Measurements from ENCODE around the gene DGKD. TPM values are rescaled to one million over a fixed set of nuclear protein-coding genes. Genes with fewer than 3 reads are reported as not detected.

DGKD gene
- total RNA-seq, 4 donors from 2014 or later, result 9.1 to 21.9 (median 17.8) TPM

DNA sequence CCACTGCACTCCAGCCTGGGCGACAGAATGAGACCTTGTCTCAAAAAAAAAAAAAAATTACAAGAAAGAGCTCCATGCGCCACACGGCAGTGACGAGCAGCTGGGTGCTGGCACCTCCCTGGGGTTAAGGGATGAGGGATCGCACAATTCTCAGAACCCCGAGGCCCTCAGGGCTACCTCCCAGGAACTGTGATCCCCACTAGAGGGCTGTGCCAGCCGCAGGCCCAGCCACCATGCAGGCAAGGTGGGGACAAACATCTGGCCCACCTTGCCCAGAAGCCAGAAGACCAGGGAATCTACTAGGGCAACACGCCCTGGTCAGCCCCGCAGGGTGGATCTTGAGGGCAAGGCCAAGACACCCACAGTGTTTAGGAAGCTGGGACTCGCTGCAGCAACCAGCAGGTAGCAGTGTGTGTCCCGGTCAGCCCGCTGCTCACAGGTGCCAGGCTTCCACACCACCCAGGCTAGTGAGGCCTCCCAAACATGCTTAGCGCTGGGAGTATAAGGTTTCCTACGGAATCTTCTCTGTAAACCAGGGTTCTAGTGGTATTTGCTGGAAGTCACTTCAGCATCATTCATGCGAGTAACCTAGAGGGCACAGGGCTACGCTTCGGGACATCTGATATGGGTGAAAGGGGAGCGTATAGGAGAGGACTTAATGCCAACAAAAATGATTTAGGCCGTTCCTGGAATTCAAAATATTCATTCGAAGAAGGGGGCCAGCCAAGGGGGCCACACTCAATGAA is 39.9 kb upstream of the DGKD start:
- Histone ChIP-seq H3K9me3 (no peaks in the 10 kb centered on the region), H3K27me3 (peaks cover 3% of the 10 kb centered on the region), H3K4me1 (no peaks in the 10 kb centered on the region), H3K27ac (no peak overlapping the region), H3K4me3 (no peak overlapping the region), H3K36me3 (no peaks in the 10 kb centered on the region)
- ATAC-seq, result no peak
- 88 to 92% methylated on average over 8 to 12 of the region's 20 CpGs for WGBS, 2 donors (ENCODE audit: low coverage in 1 of 2)
- TF ChIP-seq EP300 (IDR thresholded peaks at IDR 0.05) (no peak), POLR2A (IDR thresholded peaks at IDR 0.05) (no peak), POLR2AphosphoS5 (IDR thresholded peaks at IDR 0.05) (no peak)
- TF ChIP-seq, protein P1, sequence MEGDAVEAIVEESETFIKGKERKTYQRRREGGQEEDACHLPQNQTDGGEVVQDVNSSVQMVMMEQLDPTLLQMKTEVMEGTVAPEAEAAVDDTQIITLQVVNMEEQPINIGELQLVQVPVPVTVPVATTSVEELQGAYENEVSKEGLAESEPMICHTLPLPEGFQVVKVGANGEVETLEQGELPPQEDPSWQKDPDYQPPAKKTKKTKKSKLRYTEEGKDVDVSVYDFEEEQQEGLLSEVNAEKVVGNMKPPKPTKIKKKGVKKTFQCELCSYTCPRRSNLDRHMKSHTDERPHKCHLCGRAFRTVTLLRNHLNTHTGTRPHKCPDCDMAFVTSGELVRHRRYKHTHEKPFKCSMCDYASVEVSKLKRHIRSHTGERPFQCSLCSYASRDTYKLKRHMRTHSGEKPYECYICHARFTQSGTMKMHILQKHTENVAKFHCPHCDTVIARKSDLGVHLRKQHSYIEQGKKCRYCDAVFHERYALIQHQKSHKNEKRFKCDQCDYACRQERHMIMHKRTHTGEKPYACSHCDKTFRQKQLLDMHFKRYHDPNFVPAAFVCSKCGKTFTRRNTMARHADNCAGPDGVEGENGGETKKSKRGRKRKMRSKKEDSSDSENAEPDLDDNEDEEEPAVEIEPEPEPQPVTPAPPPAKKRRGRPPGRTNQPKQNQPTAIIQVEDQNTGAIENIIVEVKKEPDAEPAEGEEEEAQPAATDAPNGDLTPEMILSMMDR (IDR thresholded peaks at IDR 0.05), result no peak

DNA sequence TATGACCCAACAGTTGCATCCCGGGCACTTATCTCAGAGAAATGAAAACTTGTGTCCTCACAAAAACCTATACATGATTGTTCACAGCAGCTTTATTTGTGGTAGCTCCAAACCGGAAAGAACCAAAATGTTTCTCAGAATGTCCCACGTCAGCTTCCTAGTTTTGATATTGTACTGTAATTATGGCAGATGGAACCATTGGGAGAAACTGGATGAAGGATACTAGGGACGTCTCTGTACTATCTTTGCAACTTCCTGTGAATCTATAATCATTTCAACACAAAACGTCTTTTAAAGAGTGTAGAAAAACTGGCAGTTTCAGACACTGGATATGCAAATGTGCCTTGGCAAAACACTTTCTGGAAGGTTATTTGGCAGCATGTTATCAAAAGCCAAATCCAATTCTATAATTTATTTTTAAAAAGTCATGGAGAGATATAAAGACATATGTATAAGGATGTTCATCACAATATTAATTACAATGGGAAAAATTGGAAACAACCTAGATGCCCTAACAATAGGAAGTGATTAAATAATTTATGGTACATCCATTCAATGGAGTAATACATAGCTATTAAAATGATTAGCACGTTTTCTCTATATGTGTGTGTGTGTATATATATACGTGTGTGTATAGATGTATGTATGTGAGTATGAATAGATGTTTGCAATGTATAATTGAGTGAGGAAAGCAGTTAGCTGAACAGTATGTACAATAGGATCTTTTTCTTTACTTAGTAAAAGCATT is 36.9 kb upstream of the DGKD start:
- Histone ChIP-seq H3K4me3 (no peak overlapping the region), H3K9me3 (no peaks in the 10 kb centered on the region), H3K36me3 (no peaks in the 10 kb centered on the region), H3K27me3 (peaks cover 21% of the 10 kb centered on the region), H3K4me1 (no peaks in the 10 kb centered on the region), H3K27ac (no peak overlapping the region)
- no peak for TF ChIP-seq EP300 (IDR thresholded peaks at IDR 0.05)
- TF ChIP-seq, protein P1 (IDR thresholded peaks at IDR 0.05), result no peak
- no peak for TF ChIP-seq POLR2AphosphoS5 (IDR thresholded peaks at IDR 0.05)
- no peak for TF ChIP-seq POLR2A (IDR thresholded peaks at IDR 0.05)
- no peak for ATAC-seq
- WGBS, 2 donors (ENCODE audit: low coverage in 1 of 2), result 75 to 84% methylated on average over 4 to 7 of the region's 7 CpGs

DNA sequence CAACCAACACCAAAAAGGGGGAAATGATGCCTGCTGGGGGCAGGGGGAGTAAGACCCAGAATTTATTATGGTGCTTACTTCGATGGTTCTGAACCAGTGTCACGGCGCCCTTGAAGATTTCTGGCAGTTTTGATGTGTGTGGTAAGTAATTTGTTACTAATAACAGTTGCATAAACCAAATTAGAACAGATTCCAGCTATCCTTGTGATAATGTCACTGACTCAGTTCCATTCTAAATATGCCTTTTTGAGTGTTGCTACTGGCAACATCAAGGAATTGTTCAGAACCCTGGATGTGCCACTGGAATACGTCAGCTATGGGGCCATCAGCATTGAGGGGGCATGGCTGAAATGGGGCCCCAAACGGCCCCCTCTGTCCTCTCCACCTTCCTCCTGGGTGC is 35.0 kb upstream of the DGKD start:
- no peaks in the 10 kb centered on the region for H3K9me3 ChIP-seq
- WGBS, 2 donors (ENCODE audit: low coverage in 1 of 2), result 82 to 85% methylated on average over 2 to 3 of the region's 5 CpGs
- ATAC-seq, result no peak

DNA sequence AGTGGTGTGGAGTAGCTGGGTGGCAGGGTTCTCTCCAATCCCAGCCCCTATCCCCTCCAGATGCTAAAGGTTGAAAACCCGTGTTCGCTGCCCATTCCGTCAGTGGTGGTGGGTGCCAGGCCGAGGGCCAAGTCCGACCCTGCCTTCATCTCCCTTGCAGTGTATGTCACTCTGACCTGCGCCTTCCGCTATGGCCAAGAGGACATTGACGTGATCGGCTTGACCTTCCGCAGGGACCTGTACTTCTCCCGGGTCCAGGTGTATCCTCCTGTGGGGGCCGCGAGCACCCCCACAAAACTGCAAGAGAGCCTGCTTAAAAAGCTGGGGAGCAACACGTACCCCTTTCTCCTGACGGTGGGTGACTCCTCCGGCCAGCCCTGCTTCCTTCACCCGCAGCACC is 33.8 kb upstream of the DGKD start:
- WGBS, 2 donors (ENCODE audit: low coverage in 1 of 2), result 83% methylated on average over 4 of the region's 17 CpGs; no CpG with 5 or more reads in 1 of the 2 donors
- ATAC-seq, result no peak

More for the DNA sequence above, 35.0 kb upstream of the DGKD start:
- Histone ChIP-seq H3K4me1 (no peaks in the 10 kb centered on the region), H3K27ac (no peak overlapping the region), H3K36me3 (no peaks in the 10 kb centered on the region), H3K4me3 (no peak overlapping the region), H3K27me3 (peaks cover 19% of the 10 kb centered on the region)
- no peak for TF ChIP-seq POLR2A (IDR thresholded peaks at IDR 0.05)
- TF ChIP-seq, protein P1 (IDR thresholded peaks at IDR 0.05), result no peak
- TF ChIP-seq EP300 (IDR thresholded peaks at IDR 0.05), result no peak
- TF ChIP-seq POLR2AphosphoS5 (IDR thresholded peaks at IDR 0.05), result no peak

More for the DNA sequence above, 33.8 kb upstream of the DGKD start:
- Histone ChIP-seq H3K27ac (no peak overlapping the region), H3K4me3 (no peak overlapping the region), H3K36me3 (no peaks in the 10 kb centered on the region), H3K4me1 (no peaks in the 10 kb centered on the region), H3K9me3 (no peaks in the 10 kb centered on the region), H3K27me3 (peaks cover 18% of the 10 kb centered on the region)
- TF ChIP-seq EP300 (IDR thresholded peaks at IDR 0.05) (no peak), POLR2A (IDR thresholded peaks at IDR 0.05) (no peak), POLR2AphosphoS5 (IDR thresholded peaks at IDR 0.05) (no peak)
- TF ChIP-seq, protein P1 (IDR thresholded peaks at IDR 0.05), result no peak

Data from gastroesophageal sphincter (tissue), 4 donors.